Urinary bladder (tissue), 4 donors: Measurements from ENCODE around the gene LRRC74B. TPM values are rescaled to one million over a fixed set of nuclear protein-coding genes. Genes with fewer than 3 reads are reported as not detected.
"Not testable (repeated sequence)": the region's sequence is repeated elsewhere in the genome, so short reads cannot be mapped to it uniquely, and the experiment has no call there.

Source experiments
- DNase-seq: peaks from one replicate; pipeline ENCODE4 v3.0.0-alpha.2; 2015; ENCODE audit errors: extremely low spot score
- H3K27ac ChIP-seq: one replicate; pipeline ENCODE4 v1.5.1; 2013; ENCODE audit warnings: low read depth, mild to moderate bottlenecking, moderate library complexity
- H3K36me3 ChIP-seq: one replicate; pipeline ENCODE4 v1.6.1; 2013; ENCODE audit warnings: mild to moderate bottlenecking, moderate library complexity; ENCODE audit not compliant: insufficient read depth
- H3K4me1 ChIP-seq: one replicate; pipeline ENCODE4 v1.6.1; 2013; ENCODE audit warnings: mild to moderate bottlenecking, moderate library complexity; ENCODE audit not compliant: insufficient read depth
- H3K4me3 ChIP-seq: one replicate; pipeline ENCODE4 v1.5.1; 2013; ENCODE audit warnings: low read depth, low read length
- WGBS: extraction: QIAGEN DNeasy Blood & Tissue Kit; methylation state at CpG from one replicate; pipeline ENCODE4 v1.1.7; 2013; 5-methylcytosine and 5-hydroxymethylcytosine counted together
- polyA plus RNA-seq: library from polyadenylated mRNA; stranded (reverse); fragments of 200-250 nt; gene quantifications from one replicate; pipeline ENCODE4 v1.2.3, GENCODE V29; 2013
- total RNA-seq: library from RNA; depleted of rRNA; stranded (reverse); fragments of >200 nt; gene quantifications from one replicate; pipeline ENCODE4 v1.2.3, GENCODE V29; 2014
- donor health status: healthy with polysubstance abuse.
- donor health status: healthy.

Gene LRRC74B
- total and polyA plus RNA-seq, 2 donors = not detected

- Histone ChIP-seq H3K36me3 (no peaks in the 10 kb centered on the region), H3K4me3 (no peak overlapping the region), H3K4me1 (no peaks in the 10 kb centered on the region), H3K27ac (no peak overlapping the region)
- 77% methylated on average over 12 of the region's 12 CpGs for WGBS
- no peak for DNase-seq
These were observed 12.7 kb upstream of the LRRC74B start for GRCh38 chr22:21032868-21033688.

- Histone ChIP-seq H3K27ac (no peak overlapping the region), H3K36me3 (no peaks in the 10 kb centered on the region), H3K4me1 (no peaks in the 10 kb centered on the region), H3K4me3 (no peak overlapping the region)
- no peak for DNase-seq
- WGBS = 85% methylated on average over 3 of the region's 3 CpGs
These were observed 11.9 kb upstream of the LRRC74B start for GRCh38 chr22:21033895-21034294.

- Histone ChIP-seq H3K4me1 (no peaks in the 10 kb centered on the region), H3K36me3 (no peaks in the 10 kb centered on the region), H3K27ac (no peak overlapping the region), H3K4me3 (no peak overlapping the region)
- WGBS = 86% methylated on average over 3 of the region's 3 CpGs
- DNase-seq = no peak
These were observed 10.8 kb upstream of the LRRC74B start for GRCh38 chr22:21034989-21035388.

DNA sequence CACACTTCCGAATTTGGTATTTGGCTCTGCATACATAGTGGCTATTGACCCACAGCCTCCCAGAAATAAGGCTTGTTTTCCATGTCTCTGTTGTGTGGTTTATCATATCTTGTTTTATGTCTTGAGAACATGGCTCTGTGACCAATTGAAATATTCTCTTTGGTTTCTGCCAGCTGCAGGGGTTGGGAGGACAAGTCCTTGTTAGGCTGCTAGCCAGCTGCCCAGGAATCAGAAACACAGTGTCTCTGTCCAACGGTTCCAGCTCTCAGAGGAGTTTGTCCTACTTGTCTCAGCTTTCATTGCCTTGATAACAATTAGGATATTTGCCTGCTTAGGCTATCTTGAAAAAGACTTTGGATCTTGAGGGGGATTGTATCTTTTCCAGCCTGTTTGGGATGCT, 7.3 kb upstream of the LRRC74B start:
- no peak overlapping the region for H3K27ac ChIP-seq
- no peaks in the 10 kb centered on the region for H3K36me3 ChIP-seq
- no peaks in the 10 kb centered on the region for H3K4me1 ChIP-seq
- no peak for DNase-seq
- 40% methylated on average over 2 of the region's 2 CpGs for WGBS
- H3K4me3 ChIP-seq = no peak overlapping the region

DNA sequence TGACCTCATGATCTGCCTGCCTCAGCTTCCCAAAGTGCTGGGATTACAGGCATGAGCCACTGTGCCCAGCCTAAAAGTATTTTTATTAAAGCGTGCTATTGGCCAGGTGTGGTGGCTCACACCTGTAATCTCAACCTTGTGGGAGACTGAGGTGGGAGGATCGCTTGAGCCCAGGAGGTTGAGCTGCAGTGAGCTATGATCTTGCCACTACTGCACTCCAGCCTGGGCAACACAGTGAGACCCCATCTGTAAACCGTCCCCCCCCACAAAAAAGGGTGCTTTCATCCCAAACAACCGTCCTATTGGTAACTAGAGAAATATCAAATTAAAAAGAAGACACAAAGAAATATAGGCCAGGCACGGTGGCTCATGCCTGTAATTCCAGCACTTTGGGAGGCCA, 6.6 kb upstream of the LRRC74B start:
- DNase-seq, H3K36me3 ChIP-seq, H3K27ac ChIP-seq, H3K4me1 ChIP-seq, H3K4me3 ChIP-seq: not testable (repeated sequence)
- 91% methylated on average over 5 of the region's 5 CpGs for WGBS

DNA sequence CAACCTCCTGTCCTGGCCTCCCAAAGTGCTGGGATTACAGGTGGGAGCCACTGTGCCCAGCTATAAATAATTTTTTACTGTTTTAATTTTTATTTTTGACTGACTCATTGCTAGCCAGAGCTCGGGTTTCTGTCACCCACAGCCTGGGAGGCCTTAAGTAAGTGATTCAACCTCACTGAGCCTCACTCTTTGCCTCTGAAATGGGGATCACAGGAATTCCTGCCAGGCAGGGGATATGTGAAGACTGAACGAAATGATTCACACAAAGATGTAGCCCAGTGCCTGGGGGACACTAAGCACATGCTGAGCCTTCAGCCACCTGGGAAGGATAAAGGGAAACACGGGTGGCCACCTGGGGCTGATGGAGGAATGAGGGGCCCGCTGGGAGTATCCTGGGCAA, 3.8 kb upstream of the LRRC74B start:
- no peak for DNase-seq
- 75% methylated on average over 4 of the region's 4 CpGs for WGBS

GRCh38 chr22:21042978-21043859, 2.5 kb upstream of the LRRC74B start:
- no peak overlapping the region for H3K27ac ChIP-seq
- WGBS = 85% methylated on average over 6 of the region's 6 CpGs
- H3K4me3 ChIP-seq = no peak overlapping the region
- no peaks in the 10 kb centered on the region for H3K36me3 ChIP-seq
- DNase-seq = no peak
- no peaks in the 10 kb centered on the region for H3K4me1 ChIP-seq

More for the DNA sequence above, 3.8 kb upstream of the LRRC74B start:
- Histone ChIP-seq H3K4me3 (no peak overlapping the region), H3K4me1 (no peaks in the 10 kb centered on the region), H3K27ac (no peak overlapping the region), H3K36me3 (no peaks in the 10 kb centered on the region)

DNA sequence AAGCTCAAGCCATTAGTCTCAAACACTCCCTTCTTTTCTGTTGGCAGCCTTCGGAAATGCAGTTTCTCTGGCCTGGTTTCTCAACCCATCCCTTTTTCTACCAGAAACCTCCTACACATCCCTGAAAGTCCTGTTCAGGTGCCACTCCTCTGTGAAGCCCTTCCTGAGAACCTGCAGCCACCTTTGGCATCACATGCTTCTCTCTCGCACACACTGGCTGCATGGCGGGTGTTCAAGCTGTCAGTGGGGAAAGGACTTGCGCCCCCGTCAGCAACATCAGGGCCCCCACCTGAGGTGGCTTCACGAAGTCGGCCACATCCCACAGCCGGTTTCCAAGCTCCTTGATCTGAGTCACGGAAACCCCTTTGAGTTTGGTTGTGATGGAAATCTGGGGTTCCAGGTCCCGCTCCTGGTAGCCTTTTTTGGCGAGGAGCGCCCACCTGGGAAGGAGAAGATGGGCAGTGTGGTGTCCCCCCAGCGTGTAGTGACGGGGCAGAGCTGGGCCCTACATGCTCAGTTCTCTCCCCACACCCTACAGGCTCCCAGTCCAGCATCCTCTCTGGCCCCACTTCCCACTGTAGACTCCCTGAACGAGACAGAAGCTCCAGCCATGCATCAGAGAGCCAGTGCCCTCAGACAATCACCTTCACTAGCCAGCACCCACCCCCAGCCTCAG, 1.7 kb upstream of the LRRC74B start:
- 87% methylated on average over 15 of the region's 15 CpGs for WGBS

GRCh38 chr22:21044931-21045584, 688 bp upstream of the LRRC74B start:
- H3K4me1 ChIP-seq = no peaks in the 10 kb centered on the region
- no peak for DNase-seq
- no peak overlapping the region for H3K27ac ChIP-seq
- H3K4me3 ChIP-seq = no peak overlapping the region
- H3K36me3 ChIP-seq = no peaks in the 10 kb centered on the region
- 16% methylated on average over 15 of the region's 15 CpGs for WGBS

More for the DNA sequence above, 1.7 kb upstream of the LRRC74B start:
- no peak overlapping the region for H3K27ac ChIP-seq
- no peak for DNase-seq
- no peaks in the 10 kb centered on the region for H3K36me3 ChIP-seq
- H3K4me3 ChIP-seq = no peak overlapping the region
- no peaks in the 10 kb centered on the region for H3K4me1 ChIP-seq

- no peaks in the 10 kb centered on the region for H3K4me1 ChIP-seq
- H3K36me3 ChIP-seq = no peaks in the 10 kb centered on the region
- no peak for DNase-seq
- H3K27ac ChIP-seq = no peak overlapping the region
- no peak overlapping the region for H3K4me3 ChIP-seq
- 90% methylated on average over 14 of the region's 14 CpGs for WGBS
These were observed 1.4 kb downstream of the LRRC74B start for GRCh38 chr22:21047035-21047661.

DNA sequence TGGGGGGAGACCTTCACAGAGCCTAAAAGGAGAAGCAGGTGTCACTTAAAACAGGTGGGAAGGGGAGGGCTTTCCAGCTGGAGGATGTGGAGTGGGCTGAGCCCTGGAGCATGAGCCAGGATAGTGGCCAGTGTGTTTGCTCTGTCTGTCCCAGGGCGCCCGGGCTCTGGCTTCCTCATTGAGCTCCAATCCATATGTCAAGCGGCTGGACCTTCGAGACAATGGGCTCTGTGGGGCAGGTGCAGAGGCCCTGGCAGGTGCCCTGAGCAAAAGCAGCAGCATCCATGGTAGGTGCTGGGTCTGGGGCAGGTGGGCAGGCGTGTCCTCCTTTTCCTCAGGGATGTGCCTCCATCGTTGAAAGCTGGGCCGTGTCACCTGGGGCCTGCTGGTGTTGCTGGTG, 2.0 kb downstream of the LRRC74B start:
- Histone ChIP-seq H3K36me3 (no peaks in the 10 kb centered on the region), H3K4me1 (no peaks in the 10 kb centered on the region), H3K27ac (no peak overlapping the region), H3K4me3 (no peak overlapping the region)
- 87% methylated on average over 7 of the region's 7 CpGs for WGBS
- no peak for DNase-seq

DNA sequence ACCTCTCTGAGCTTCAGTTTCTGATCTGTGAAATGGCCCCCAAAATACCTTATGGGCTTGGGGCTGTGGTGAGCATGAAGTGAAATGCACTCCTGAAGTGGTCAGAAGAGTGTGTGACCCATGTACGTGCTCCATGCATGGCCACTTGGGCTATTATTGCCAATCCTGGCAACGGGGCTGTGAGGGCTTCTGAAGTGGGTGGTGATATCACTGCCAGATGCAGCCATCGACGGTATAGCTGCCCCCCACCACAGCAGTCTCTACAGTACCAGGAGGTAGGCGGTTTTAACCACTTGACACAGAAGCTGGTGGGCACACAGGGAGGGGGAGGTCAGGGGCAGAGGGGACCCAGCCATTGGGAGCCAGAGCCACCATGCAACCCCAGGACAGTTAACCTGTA, 2.7 kb downstream of the LRRC74B start:
- H3K27ac ChIP-seq, DNase-seq, H3K4me3 ChIP-seq, H3K4me1 ChIP-seq, H3K36me3 ChIP-seq: not testable (repeated sequence)
- WGBS = 72% methylated on average over 5 of the region's 5 CpGs

DNA sequence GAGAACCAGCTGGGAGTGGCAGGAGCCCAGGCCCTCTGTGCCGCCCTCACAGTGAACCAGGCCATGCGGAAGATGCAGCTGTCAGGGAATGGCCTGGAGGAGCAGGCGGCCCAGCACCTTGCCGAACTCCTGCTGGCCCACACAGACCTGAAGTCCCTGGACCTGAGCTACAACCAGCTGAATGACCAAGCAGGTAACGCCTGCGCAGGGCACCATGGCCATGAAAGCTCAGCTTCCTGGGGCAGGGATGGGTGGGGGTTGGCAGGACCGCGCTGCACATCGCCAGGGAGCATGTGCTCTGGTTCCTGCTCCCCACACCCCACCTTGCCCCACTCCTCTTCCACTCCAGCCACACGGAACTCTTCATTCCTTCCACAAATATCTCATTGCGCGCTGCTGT, 3.2 kb downstream of the LRRC74B start:
- DNase-seq, H3K36me3 ChIP-seq, H3K27ac ChIP-seq, H3K4me3 ChIP-seq, H3K4me1 ChIP-seq: not testable (repeated sequence)
- WGBS = 92% methylated on average over 8 of the region's 12 CpGs
